C4-2B (cell line): ENCODE data around the gene WNT3.

ENCODE experiments used
- ZFX ChIP-seq: fragments of 450-650 bp; IDR thresholded peaks from 2 replicates; pipeline ENCODE4 v1.6.1; 2017
- TF ChIP-seq, protein P1 (sequence below): fragments of 450-650 bp; conservative IDR thresholded peaks from 2 replicates; pipeline ENCODE4 v1.5.1; 2017; ENCODE audit warnings: mild to moderate bottlenecking

DNA sequence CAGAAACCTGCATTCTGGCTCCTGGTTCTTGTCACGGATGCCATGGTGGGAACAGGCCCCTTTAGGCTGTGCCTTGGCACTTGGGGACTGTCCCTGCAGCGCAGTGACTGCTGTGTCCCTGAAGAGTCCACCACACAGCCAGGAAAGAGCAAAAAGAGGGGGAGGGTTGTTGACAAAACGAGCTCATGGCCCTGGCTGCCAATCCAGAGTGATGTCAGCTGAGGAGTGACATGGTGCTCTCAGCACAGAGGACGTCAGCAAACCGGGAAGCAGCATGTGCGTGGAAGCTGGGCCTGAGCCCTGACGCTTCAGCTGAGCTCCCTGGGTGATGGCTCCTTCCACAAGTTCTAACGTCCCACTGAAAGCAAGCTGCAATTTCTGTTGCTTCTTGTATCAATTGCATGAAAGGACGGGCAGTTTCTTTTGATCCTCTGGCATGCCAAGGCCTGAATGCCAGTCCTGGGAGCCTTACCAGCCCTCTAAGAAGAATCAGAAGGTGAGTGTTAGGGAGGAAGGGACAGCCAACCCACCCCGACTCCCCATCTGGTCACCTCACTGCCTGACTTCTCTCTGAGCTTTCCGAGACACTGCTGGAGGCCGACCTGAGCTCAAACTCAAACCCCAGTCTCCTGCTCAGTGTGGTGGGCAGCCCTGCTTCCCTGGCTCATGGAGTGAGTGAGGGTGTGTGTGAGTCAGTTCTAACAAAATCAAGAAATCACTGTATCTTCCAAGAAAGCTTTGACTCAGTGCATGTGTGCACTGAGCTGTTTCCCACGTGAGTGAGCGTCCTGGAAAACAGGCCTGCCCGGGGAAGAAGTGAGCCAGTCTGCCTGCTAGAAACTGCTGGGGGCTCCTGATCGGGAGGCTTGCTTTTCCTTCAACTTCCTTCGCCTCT is 14.7 kb upstream of the WNT3 start:
- TF ChIP-seq, protein P1, sequence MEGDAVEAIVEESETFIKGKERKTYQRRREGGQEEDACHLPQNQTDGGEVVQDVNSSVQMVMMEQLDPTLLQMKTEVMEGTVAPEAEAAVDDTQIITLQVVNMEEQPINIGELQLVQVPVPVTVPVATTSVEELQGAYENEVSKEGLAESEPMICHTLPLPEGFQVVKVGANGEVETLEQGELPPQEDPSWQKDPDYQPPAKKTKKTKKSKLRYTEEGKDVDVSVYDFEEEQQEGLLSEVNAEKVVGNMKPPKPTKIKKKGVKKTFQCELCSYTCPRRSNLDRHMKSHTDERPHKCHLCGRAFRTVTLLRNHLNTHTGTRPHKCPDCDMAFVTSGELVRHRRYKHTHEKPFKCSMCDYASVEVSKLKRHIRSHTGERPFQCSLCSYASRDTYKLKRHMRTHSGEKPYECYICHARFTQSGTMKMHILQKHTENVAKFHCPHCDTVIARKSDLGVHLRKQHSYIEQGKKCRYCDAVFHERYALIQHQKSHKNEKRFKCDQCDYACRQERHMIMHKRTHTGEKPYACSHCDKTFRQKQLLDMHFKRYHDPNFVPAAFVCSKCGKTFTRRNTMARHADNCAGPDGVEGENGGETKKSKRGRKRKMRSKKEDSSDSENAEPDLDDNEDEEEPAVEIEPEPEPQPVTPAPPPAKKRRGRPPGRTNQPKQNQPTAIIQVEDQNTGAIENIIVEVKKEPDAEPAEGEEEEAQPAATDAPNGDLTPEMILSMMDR = no peak
- TF ChIP-seq ZFX = no peak
